DLD1 (cell line): ENCODE results near the gene TST.

Source experiments
- in situ Hi-C: cut with HindIII; loops from 2 replicates; pipeline ENCODE4 v1.10.0; 2017; ENCODE audit warnings: low sequenced_read_pairs

The TST gene

DNA sequence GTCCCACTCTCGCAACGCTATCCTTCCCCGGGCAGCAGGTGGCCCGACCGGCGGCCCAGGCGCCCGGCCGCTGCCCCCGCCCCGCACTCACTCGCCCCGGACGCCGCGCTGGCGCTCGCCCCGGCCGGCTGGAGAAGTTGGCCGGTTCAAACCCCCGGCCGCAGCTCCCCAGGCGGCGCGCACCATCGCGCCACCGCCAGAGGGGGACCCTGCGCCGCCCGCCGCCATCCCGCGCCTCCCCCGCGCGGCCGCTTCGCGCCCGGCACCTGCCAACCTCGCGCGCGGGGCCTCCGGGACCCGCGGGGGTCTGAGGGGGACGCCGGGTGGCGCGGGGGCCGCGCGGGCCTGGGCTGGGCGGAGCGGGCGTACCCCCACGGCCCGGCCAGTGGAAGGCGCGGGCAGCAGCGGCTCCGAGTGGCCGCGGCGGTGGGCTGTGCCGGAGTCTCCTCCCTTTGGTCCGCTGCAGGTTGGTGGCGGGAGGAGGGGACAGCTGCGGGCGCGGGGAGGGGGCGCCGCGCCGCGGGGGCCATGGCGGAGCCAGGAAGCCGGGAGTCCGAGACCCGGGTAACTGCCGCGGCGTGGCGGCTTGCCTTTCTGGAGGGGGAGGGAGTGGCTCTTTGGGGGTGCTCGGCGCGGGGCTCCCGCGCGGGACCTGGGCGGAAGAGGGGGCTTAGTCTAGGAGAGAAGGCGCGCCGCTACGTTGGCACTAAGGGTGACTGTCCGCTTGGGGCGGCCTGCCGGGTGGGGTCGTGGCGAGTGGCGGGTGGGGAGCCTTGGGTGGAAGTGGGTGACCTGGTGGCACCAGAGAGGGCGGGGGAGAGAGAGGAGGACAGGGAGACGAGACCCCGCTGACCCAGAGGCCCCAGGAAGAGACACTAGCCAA is at the start of gene TST, which contains the start of gene MPST:
Gene TST, minus strand, starts transcription at position 139 of the 883 bp plus-strand sequence. CDS start 715 bp downstream, outside the sequence.
Gene MPST, plus strand, starts transcription at position 434 of the 883 bp plus-strand sequence. Its CDS starts 95 bp downstream, at position 529.
- in situ Hi-C loops, result no loop called here

- in situ Hi-C loops, result no loop called here
Measured at GRCh38 chr22:37068859-37069258, 49.6 kb upstream of the TST start.

- in situ Hi-C loops, result no loop called here
Measured at GRCh38 chr22:37067428-37067827, 48.2 kb upstream of the TST start.

- in situ Hi-C loops, result no loop called here
Measured at GRCh38 chr22:37065961-37066360, 46.7 kb upstream of the TST start.

GRCh38 chr22:37065180-37065579 is 45.9 kb upstream of the TST start:
- in situ Hi-C loops, result no loop called here

DNA sequence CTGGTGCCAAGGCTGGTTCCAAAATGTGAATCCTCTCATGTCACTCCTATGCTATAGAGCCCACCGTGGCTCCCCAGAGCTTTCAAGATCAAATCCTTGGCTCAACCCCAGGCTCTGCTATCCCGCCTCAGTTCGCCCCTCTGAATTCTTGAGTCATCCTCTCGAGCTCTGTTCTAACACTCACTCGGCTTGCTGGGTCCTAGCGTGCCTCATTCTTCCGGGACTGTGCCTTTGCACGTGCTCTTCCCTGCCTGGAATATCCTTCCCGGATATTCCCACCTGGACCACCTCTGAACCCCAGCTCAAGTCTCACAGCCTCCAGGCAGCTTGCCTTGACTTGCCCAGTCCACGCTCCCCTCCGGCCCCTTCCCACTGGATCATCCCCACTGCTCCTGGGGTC is 45.3 kb upstream of the TST start:
- in situ Hi-C loops, result no loop called here

DNA sequence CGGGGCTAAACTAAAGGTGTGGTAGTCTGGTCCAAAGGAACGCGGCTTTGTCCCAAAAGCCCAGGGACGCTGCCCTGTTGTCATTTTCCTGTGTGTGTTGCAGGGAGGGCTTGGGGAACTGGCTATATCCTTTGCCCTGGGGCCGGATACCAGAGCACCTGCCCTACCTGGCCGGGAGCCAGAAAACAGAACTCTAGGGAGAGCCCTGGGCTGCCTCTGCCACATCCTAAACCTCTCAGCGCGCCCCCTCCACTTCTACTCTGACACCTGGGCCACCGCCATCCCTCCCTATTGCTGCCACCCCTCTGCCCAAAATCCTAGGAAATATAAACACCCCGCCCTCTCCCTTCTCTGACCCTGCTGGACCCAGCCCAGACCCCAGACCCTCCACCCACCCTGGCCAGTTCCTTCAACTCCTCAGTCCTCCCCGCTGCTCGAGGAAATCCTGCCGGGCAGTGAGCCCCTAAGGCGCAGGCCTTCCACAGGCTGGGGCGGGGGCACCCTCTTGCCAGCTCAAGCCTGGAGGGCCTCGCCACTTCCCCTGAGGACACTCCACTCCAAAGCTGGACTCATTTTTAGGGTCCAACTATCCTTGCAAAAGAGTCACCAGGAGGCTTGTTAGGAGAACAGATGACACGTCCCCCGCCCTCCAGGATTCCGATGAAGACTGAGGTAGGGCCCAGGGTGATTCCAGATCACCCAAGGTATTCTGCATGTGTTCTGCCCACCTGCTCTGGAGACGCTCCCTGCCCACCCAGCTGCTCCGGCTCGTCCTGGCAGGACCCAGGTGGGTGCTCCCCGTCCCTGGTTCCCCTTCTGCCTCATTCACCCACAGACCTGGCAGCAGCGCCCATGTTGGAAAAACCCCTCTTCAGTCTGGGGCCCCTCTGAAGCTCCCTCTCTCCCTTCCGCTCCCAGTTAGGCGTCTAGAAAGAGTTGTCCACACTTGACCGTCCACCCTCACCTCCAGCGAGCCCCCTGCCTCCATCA is 44.5 kb upstream of the TST start:
- in situ Hi-C loops, result no loop called here

- in situ Hi-C loops, result no loop called here
Measured at GRCh38 chr22:37062702-37063381, 43.6 kb upstream of the TST start.

- in situ Hi-C loops, result no loop called here
Measured at GRCh38 chr22:37062376-37062675, 43.1 kb upstream of the TST start.

GRCh38 chr22:37061611-37062375 is 42.5 kb upstream of the TST start:
- in situ Hi-C loops, result no loop called here

GRCh38 chr22:37060801-37061610 is 41.8 kb upstream of the TST start:
- in situ Hi-C loops, result no loop called here

DNA sequence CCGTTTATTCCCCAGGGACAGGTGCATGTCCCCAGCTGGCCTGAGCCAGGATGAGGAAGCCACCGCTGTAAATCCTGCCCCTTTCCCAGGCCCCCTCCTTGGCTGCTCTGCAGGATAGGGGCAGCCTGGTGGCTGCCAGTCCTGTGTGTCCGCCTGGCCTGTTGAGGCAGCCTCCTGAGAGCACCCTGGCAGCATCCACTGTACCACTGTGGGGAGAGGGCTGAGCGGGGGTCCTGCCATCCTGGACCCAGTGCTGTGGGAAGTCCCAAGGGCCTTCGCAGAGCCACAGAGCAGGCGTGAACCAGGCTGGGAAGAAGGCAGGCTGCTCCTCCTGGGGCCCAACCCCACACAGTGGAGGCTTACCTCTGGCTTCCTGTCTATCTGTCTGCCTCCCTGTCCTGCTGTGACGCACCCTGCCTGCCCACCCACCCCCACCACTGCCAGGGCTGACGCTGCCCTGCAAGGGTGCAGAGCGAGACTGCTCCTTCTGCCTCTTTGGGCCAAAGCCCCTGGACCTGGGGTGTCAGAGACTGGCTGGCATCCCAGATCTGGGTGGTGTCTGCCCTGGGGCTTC is 40.7 kb upstream of the TST start:
- in situ Hi-C loops, result loop anchor here (10.0 kb wide), 1 partner anchor 125 kb away; the partner anchor contains the start of gene C1QTNF6

- in situ Hi-C loops, result loop anchor here (10.0 kb wide), 1 partner anchor 126 kb away; the partner anchor contains the start of gene C1QTNF6
Measured at GRCh38 chr22:37058917-37059701, 39.9 kb upstream of the TST start.

DNA sequence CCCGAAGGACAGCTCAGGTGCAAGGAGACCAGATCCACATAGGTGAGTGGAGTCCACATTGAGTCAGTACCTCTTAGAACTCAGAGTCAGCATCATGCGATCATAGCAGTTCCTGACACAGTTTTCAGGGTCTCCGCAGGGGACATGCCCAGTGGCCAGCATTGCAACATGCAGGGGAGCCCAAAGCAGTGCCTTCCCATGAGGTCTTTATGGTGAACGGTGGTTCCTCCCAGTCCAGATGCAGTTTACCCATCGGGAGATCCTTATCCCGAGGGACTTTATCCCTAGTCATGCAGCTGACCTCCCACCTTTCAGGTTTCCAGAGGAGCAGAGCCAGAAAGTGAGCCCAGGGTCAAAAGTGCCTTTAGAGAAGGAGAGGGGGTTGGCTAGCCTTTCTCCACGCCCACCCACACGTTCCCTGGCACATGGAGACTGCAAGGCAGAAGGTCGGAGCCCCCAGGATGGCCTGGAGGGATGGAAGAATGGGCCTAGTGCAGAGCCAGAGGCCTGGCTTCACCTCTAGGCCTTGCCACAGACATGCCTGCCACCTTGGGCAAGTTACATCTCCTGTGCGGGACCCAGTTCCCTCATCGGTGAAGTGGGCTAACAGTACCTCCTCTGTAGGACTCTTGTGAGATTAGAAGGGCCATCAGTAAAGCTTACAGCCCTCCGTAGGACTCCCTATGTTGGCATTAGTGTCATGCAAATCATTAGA is 38.7 kb upstream of the TST start:
- in situ Hi-C loops, result loop anchor here (10.0 kb wide), 1 partner anchor 127 kb away; the partner anchor contains the start of gene C1QTNF6

GRCh38 chr22:37057226-37057625 is 38.0 kb upstream of the TST start:
- in situ Hi-C loops, result loop anchor here (10.0 kb wide), 1 partner anchor 128 kb away; the partner anchor contains the start of gene C1QTNF6

DNA sequence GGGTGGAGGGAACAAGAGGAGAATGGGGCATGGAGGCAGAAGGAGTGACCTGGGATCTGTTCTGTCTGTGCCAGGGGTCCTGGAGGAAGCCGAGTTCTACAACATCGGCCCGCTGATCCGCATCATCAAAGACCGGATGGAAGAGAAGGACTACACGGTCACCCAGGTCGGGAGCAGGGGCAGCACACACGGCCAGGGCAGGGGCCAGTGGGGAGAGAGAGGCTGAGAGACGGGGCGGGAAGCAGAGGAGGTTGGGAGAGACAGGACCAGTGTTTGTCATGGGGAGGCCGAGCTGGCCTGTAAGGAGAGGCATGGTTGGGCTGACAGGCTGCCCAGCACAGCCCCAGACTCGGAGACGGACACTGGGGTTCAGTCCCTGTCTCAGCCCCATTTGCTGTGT is 37.0 kb upstream of the TST start:
- in situ Hi-C loops, result loop anchor here (10.0 kb wide), 1 partner anchor 129 kb away; the partner anchor contains the start of gene C1QTNF6
